Cerebellar nuclear complex (tissue), 1 donor: ENCODE data around the gene TXNDC11.

Source experiments
- DNase-seq, 2 experiments: peaks; one replicate each; lab custom pipeline; 2025; lab: John Stamatoyannopoulos, UW

The TXNDC11 gene

DNA sequence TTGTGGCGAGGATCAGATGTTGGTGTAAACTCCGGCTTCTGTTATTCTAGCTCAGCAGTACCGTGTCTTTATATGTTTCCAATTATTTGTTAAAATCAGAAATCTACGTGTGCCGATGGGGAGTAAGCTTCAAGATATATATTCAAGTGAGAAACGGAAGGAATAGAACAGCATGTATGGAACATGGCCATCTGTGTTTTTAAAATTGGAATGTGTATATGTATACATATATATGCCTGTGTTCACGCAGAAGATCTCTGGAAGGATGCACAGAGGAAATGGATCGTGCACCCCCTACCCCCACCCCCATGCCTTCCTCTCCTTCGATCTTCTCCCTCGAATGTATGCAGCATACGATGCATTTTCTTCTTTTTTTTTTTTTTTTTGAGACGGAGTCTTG lies 82.1 kb downstream of the TXNDC11 start:
- DNase-seq, result no peak

DNA sequence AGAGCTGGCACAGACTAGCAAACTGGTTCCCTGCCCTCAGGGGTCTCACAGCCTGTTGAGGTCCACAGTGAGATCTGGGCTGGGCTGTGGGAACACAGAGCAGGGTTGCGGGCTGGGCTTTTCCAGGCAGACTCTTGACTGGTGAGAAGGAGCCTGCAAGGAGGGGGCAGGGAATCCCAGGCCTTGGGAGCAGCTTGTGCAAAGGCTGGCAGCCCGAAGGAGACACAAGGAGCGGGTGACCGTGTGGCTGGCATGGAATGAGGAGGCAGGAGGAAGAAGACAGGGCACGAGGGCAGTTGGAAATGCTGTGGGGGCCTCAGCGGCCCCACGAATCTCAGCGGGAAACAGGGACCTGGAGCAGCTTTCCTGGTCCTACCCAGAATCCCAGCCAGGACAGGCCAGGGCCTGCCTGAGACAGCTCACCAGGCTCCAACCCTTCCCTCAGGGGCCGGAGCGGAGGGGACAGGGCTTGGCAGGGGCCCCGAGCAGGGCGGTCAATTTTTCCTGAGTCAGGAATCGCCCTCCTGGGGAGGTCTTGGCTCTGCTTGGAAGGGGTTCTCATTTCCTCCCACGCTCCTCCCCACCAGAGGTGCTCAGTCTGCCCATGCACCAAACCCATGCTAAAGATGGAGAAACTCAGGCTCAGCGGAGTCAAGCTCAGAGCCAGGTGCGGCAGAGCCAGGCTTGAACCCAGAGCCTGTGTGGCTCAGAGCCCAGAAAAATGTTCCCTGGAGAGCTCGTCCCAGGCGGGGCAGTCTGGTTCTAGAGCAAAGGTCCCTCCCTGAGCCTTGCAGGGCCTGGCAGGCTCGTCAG lies 83.6 kb downstream of the TXNDC11 start:
- DNase-seq, result no peak

DNA sequence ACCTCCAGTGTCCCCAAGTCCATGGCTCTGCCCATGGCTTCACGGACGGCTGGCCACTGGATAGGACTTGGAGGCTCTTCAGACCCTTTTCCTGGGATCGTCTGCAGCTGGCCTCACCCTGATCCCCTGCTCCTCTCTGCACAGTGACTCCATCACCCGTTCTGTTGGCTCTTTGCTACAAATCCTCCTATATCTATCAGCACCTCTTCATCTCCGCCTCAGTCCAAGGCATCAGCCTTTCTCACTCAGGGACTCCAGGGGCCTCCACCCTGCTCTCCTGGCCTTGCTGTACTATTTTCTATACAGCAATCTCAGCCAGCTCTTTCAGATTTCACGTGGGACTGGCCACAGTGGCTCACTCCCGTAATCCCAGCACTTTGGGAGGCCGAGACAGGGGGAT lies 85.1 kb downstream of the TXNDC11 start:
- DNase-seq, result no peak

DNA sequence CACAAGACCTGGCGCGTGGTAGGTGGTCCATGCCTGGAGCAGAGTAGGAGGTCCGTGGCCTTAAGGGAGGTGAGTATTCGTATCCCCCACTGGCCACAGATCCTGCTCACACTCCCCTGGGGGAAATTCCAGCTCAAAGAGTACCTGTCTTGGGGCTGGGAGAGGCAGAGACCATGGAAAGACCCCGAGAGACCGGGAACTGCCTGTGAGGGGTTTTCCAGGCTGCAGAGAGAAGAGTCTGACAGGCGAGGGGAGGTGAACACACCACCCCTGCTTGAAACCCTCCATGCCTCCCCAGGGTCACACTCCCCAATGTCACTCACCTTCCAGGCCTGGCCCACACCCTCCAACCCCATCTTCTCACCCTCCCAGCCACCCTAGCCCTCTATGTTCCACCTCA lies 87.0 kb downstream of the TXNDC11 start:
- no peak for DNase-seq

DNA sequence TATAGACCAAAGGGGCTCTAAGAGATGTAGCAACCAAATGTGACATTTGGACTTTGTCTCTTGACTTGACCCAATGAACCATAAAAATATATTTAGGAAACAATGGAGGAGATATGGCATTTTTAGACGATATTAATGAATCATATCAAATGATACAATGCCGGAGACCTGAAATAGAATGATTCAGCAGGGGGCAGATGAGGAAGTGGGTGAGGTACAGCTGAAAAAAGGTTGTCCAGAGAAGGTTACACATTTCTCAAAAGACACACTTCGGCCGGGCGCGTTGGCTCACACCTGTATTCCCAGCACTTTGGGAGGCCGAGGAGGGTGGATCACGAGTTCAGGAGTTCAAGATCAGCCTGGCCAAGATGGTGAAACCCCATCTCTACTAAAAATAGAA lies 90.9 kb downstream of the TXNDC11 start:
- DNase-seq, result no peak

DNA sequence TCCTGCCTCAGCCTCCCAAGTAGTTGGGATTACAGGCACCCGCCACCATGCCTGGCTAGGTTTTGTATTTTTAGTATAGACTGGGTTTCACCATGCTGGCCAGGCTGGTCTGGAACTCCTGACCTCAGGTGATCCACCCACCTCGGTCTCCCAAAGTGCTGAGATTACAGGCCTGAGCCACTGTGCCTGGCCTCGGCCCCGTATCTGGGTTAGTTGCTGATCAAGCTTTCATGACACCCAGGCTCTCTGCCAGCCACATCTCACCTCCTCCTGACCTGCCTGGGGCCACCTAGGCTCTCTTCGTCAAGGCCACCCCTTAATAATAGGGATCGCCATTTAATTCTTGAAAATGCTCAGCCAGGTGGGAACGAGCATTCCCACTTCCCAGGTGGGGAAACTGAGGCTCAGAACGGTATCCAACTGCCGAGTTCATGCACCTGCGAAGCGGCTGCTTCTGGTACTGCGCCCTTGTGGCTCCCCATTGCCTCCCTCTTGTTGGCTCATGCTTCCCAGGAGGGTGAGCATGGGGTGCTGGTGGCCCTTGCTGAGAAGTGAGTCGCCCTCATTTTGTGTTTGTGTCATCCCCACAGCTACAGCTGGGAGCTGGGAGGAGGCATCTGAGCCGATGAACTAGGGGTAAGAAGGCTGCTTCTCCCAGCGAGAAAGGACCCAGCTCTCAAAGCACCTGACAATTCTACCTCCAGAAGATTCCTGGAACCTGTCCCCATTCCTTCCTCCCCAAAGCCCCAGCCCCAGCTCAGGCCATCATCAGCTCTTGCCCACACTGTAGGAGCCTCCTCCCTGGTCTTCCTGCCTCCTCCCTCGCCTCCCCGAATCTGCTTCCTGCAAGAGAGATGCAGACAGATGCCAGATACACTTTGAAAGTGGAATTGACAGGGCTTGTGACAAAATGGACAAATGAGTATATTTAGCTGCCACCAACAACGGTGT lies 91.7 kb downstream of the TXNDC11 start:
- no peak for DNase-seq

DNA sequence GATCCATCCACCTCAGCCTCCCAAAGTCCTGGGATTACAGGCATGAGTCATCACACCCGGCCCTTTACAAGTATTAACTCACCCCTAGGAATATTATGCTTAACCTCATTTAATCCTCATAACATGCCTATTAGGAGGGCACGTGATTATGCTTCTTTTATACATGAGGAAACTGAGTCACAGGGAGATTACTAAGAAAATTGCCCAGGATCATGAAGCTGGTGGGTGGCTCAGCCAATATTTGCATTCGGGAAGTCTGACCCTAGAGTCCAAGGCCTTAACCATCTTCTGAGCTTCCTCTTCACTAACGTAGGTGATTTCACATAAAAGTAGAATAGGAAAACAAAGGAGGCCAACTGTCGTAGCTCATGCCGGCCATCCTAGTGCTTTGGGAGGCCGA lies 93.4 kb downstream of the TXNDC11 start:
- DNase-seq, result no peak

DNA sequence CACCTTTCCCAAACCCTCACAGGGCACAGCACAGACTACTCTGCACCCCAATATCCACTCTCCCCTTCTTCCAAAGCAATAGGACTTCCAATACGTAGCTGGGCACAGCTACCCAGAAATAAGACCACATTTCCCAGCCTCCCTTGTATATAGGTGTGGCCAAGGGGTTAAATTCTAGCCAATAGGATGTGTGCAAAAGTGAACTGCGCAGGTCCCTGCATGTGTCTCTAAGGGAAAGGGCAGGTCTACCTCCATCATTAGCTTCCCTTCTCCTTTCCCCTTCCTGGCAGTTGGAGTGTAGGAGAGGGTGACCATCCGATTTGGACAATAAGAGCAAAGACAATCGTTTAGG lies 99.9 kb downstream of the TXNDC11 start:
- DNase-seq, result no peak

DNA sequence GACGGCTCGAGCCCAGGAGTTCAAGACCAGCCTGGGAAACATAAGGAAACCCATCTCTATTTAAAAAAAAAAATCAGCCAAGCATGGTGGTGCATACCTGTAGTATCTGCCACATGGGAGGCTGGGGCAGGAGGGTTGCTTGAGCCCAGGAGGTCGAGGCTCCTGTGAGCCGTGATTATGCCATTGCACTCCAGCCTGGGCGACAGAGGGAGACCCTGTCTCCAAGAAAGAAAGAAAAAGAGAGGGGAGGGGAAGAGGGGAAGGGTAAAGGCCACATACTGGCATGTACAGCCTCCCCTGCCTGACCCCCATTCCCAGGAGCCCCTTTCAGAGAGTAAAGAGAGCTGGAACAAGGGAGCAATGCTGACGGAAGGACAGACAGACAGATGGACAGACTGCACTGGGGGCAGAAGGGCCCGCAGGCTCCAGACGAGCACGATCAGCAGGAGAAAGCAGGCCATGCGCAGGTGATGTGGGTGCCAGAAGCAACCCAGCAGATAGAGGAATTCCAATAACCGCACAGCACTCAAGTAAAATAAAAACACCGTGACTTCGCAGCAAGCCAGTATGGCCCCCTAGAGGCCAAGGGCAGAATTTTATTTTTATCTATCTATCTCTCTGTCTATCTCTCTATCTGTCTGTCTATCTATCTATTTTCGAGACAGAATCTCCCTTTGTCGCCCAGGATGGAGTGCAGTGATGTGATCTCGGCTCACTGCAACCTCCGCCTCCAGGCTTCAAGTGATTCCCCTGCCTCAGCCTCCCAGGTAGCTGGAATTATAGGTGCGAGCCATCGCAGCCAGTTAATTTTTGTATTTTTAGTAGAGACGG lies 101.5 kb downstream of the TXNDC11 start:
- peak in 1 of 2 experiments; percentile 48 for DNase-seq

DNA sequence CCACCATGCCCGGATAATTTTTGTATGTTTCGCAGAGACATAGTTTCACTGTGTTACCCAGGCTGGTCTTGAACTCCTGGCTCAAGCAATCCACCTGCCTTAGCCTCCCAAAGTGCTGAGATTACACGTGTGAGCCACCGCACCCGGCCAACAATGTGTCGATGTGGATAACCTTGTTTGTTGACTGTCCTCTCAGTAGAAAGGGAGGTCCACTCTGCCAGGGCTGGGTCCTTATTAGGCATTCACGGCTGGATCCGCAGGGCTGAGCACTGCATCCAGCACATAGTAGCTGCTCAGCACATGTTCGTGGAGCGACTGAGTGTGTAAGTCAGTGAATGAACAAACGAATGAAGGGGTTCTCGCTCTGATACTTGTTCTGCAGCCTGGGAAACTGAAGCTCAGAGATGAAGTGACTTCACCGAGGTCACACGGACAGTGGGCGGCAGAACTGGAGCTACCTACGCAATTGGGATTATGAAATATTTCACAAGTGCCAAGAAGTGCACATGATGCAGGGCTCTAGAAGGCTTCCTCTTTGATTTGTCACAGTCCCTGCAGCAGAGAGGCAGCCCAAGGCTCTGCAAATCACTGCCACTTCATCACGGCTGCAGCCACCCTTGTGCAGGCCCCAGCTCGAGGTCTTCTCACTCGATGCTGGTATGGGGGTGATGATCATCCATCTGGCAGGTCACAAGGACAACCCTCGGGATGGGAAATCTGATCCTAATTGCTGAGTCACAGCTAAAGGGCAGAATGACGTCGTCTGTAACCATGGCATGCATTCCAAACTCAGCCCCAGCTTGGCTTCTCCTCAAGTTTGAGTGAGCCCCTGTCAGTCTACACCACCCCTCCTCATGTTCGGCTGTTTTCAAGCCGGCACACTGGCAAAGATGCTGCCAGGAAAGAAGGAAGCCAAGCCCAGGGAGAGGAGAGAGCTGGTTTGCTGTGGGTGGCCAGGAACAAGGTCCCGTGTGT lies 102.4 kb downstream of the TXNDC11 start:
- no peak for DNase-seq

DNA sequence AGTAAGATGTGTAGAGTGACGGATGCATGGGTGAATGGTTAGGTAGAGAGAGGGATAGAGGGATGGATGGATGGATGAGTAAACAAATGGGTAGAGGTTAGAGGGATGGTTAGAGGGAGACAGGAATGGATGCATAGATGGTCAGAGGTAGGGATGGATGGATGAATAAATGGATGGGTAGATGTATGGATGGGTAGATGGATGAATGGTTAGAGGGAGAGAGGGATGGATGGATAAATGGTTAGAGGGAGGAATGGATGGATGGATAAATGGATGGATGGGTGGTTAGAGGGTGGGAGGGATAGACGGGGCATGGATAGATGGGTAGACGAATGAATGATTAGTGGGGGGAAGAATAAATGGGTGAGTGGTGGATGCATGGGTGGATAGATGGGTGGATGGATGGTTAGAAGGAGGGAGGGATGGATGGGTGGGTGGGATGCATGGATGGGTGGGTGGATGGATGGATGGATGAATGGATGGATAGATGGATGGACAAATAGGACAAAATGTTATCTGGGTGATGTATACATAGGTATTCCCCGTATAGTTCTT lies 103.6 kb downstream of the TXNDC11 start:
- no peak for DNase-seq

DNA sequence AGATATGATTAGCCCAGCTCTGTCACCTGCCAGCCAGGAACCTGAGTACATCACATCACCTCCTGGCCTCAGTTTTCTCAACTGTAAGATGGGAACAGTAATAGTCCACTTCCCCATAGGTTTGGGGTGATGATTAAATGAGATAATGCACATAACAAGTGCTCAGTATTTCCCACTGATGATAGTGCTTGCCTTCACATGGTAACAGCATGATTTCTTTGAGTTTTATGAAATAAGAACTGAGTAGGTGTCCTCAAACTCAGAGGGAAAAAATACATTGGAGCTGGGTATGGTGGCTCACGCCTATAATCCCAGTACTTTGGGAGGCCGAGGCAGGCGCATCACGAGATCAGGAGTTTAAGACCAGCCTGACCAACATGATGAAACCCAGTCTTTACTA lies 104.5 kb downstream of the TXNDC11 start:
- no peak for DNase-seq

DNA sequence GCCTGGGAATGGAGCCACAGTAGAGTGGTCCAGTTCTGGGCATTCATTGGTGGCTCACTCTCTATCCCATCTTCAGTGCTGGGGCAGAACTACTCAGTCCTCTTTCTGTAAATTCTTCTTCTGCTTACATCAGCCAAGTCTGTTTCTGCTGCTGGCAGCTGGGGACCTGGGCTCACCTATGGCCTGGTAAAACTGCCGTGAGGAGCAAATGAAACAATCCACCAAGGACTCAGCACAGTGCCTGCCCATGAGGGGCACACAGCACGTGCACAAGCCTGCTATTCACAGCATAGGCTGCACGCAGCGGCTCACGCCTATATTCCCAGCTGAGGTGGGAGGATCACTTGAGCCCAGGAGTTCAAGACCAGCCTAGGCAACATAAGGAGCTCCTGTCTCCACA lies 105.3 kb downstream of the TXNDC11 start:
- no peak for DNase-seq

DNA sequence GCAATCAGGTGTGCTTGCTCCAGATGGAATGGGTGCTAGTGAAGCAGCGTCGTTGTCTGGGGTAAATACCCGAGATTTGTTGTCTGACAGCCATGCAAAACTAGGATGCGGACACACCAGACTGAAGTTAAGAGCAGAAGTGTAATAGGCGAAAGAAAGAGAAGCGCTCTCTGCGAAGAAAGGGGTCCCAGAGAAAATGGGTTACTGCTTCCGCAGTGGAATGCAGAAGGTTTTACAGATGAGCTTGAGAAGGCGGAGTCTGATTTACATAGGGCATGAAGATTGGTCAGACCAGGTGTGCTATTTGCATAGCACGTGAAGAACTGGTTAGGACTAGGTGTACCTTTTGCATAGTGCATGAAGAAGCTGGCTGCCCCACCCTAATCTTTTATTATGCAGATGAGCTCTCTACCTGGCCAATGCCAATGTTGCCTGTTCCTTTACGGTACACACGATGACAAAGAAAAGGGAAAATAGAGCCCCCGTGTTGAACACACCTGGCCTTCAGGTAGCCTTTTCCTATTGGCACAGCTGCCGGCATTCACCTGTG lies 106.4 kb downstream of the TXNDC11 start:
- DNase-seq, result no peak

DNA sequence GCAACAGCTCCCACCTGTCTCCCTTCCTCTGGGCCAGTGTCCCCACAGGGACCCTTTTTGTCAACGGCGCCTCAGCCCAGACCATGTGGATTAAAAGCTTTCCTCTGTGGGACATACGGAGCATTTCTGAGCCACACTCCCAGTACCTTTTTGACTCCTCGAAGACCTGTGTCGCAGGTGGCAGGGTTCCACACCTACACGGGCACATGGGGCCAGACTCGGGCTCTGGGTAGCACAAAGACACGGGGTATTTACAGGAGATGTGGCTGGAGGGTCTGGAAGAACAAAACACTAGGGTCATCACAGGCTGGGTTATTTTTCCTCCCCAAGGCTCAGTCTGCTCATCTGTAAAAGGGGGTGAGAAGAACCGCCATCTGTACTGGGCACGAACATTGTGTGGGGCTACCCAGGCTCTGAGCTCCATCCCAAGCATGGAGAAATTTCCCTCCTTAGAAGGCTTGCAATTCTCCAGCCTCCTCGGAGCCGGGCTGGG lies 106.9 kb downstream of the TXNDC11 start:
- no peak for DNase-seq

DNA sequence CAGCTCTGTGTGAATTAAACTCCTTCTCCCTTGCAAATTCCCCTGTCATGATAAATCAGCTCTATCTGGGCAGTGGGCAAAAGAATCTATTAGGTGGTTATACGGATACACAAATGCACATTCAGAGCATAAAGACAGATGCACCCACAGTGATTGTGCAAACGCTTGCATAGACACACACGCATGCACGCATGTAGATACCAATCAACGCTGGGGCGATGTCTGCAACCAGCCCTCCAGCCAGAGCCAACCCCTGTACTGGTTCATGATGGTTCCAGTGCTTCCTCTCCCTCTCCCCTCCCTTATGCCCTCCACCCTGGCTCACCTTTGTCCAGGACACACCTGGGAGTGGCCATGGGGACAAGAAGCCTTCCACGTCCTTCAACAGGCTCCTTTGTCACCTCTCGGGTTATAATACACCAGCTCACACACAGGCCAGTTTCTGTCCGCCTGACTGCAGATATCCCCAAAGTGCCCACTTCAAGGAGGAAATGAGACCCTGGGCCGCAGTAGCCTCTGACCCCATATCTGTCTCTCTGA lies 107.5 kb downstream of the TXNDC11 start:
- DNase-seq, result no peak

DNA sequence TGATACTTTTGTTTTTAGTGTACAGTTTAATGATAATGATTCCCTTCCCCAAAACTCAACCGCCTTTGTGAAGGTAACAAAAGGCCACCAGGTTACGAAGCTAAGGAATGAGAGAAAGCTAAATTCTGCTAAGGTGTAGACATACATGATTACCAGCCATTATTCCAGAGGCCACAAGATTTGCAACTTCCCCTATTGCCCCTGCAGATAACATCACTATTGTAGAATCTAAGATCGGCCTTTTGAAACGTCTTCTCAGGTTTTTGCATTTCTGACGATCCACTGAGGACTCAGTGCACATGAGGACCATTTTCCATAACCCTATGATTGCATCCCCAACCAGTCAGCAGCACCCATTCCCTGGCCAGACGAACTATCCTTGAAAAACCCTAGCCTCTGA lies 108.3 kb downstream of the TXNDC11 start:
- no peak for DNase-seq

DNA sequence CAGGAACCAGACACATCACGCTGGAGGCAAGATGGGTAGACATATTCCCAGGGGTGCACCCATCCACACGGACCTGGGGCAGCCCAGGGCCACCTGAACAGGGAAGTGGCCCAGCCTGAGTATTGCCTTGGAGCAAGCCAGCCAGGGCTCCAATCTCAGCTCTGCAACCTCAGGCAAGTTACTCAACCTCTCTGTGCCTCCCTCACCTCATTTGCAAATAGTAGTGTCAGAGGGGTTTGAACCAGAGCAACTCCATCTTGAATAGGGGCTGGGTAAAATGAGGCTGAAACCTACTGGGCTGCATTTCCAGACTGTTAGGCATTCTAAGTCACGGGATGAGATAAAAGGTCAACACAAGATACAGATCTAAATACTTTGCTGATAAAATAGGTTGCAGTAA lies 109.5 kb downstream of the TXNDC11 start:
- no peak for DNase-seq

DNA sequence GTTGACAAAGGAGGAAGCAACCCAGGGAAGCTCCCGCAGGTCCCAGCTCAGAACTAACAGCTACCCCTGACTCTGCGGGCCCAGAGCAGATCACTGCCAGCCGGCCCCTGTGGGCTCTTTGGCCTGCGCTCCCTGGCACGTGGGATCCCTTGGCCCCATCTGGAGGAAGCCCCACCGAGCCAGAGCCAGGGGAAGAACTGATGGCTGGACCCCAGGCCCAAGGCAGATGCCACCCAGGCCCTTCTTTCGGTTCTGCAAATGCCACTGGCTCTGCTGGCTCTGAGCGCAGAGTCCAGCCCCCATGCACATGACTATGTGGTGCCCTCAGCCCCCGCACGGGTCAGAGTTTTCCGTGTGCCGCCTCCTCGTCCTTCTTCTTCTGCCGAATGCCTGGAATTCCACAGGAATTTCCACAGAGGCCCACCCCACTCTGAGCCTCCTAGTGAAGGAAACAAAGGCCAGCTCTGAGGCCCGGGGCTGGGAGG lies 110.2 kb downstream of the TXNDC11 start:
- no peak for DNase-seq

DNA sequence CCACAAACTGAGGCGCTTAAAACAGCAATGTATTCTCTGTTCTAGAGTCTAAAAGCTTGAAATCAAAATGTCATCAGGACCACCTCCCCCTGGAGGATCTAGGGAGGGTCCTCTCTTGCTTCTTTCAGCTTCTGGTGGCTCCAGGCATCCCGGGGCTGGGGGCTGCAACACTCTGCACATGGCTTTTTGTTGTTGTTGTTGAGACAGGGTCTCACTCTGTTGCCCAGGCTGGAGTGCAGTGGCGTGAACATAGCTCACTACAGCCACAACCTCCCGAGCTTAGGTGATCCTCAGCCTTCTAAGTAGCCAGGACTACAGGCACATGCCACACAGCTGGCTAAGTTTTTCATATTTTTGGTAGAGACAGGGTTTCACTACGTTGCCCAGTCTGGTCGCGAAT lies 111.4 kb downstream of the TXNDC11 start:
- DNase-seq, result no peak
